Activated CD8-positive, alpha-beta T cell treated with anti-CD3 and anti-CD28 coated beads for 36 hours (primary cell): ENCODE measurements around the gene ELAVL4. TPM values are rescaled to one million over a fixed set of nuclear protein-coding genes. Genes with fewer than 3 reads are reported as not detected.

Source experiments
- ATAC-seq: fragments of 200-7000 bp; cut with Tn5 transposase; one replicate; pipeline ENCODE4 v1.10.0; 2021; ENCODE audit warnings: mild to moderate bottlenecking, moderate library complexity
- CTCF ChIA-PET: fragments of 350-600 bp; sonication (Branson Sonifier 250); formaldehyde crosslinking; loops from one replicate; lab custom pipeline; 2021; ENCODE audit warnings: antibody characterized with exemption; lab: Charles Lee
- POLR2A ChIA-PET: fragments of 350-600 bp; sonication (Branson Sonifier 250); formaldehyde crosslinking; loops from one replicate; lab custom pipeline; 2021; ENCODE audit warnings: antibody characterized with exemption; lab: Charles Lee
- DNase-seq: peaks from one replicate; pipeline ENCODE4 v3.0.0-alpha.2; 2020
- H3K27ac Mint-ChIP-seq: one replicate; pipeline ENCODE4 v1.8.0; 2021; ENCODE audit warnings: mild to moderate bottlenecking, mixed read lengths
- H3K27me3 Mint-ChIP-seq: one replicate; pipeline ENCODE4 v1.8.0; 2021; ENCODE audit warnings: mixed read lengths
- H3K36me3 Mint-ChIP-seq: one replicate; pipeline ENCODE4 v1.8.0; 2021; ENCODE audit warnings: low read depth, mixed read lengths
- H3K4me1 Mint-ChIP-seq: one replicate; pipeline ENCODE4 v1.8.0; 2021; ENCODE audit warnings: low read depth, mixed read lengths
- H3K4me3 Mint-ChIP-seq: one replicate; pipeline ENCODE4 v1.8.0; 2021; ENCODE audit warnings: mild to moderate bottlenecking, moderate library complexity, mixed read lengths
- H3K9me3 Mint-ChIP-seq: one replicate; pipeline ENCODE4 v1.8.0; 2021; ENCODE audit warnings: mixed read lengths
- CTCF ChIP-seq: fragments of 200-600 bp; IDR thresholded peaks from one replicate; pipeline ENCODE4 v1.8.0; 2022; ENCODE audit warnings: antibody characterized with exemption, mild to moderate bottlenecking
- intact Hi-C: fragments of 100-400 bp; cut with micrococcal nuclease; formaldehyde crosslinking; loops from one replicate; pipeline ENCODE4 v1.10.0; 2022
- total RNA-seq, 2 experiments: library from RNA; stranded (reverse); gene quantifications; one replicate each; pipeline ENCODE4 v1.2.3, GENCODE V29; 2021

ELAVL4 gene
- total RNA-seq, 2 experiments from 2014 or later = not detected

GRCh38 chr1:50148142-50148923 is 39.6 kb downstream of the ELAVL4 start:
- CTCF ChIA-PET = no interaction called here
- intact Hi-C loops = no loop called here
- TF ChIP-seq CTCF = no peak
- ATAC-seq (no peak), DNase-seq (no peak)
- POLR2A ChIA-PET = no interaction called here
- no peaks in the 10 kb centered on the region for H3K9me3 Mint-ChIP-seq
- no peaks in the 10 kb centered on the region for H3K4me1 Mint-ChIP-seq
- no peak overlapping the region for H3K4me3 Mint-ChIP-seq
- H3K27ac Mint-ChIP-seq = no peak overlapping the region
- no peaks in the 10 kb centered on the region for H3K36me3 Mint-ChIP-seq
- H3K27me3 Mint-ChIP-seq = peaks cover 2% of the 10 kb centered on the region

- no peaks in the 10 kb centered on the region for H3K27me3 Mint-ChIP-seq
- ATAC-seq (no peak), DNase-seq (no peak)
- H3K9me3 Mint-ChIP-seq = no peaks in the 10 kb centered on the region
- ChIA-PET POLR2A (no interaction called here), CTCF (no interaction called here)
- intact Hi-C loops = no loop called here
- no peak overlapping the region for H3K27ac Mint-ChIP-seq
- H3K4me3 Mint-ChIP-seq = no peak overlapping the region
- no peak for TF ChIP-seq CTCF
- no peaks in the 10 kb centered on the region for H3K36me3 Mint-ChIP-seq
- no peaks in the 10 kb centered on the region for H3K4me1 Mint-ChIP-seq
Observed at GRCh38 chr1:50152236-50152635, 43.5 kb downstream of the ELAVL4 start.

- H3K27ac Mint-ChIP-seq = no peak overlapping the region
- no peaks in the 10 kb centered on the region for H3K27me3 Mint-ChIP-seq
- H3K9me3 Mint-ChIP-seq = no peaks in the 10 kb centered on the region
- no peaks in the 10 kb centered on the region for H3K4me1 Mint-ChIP-seq
- CTCF ChIA-PET = no interaction called here
- TF ChIP-seq CTCF = no peak
- no peak for DNase-seq
- no peak for ATAC-seq
- POLR2A ChIA-PET = no interaction called here
- H3K36me3 Mint-ChIP-seq = no peaks in the 10 kb centered on the region
- intact Hi-C loops = no loop called here
- H3K4me3 Mint-ChIP-seq = no peak overlapping the region
Observed at GRCh38 chr1:50155541-50155940, 46.8 kb downstream of the ELAVL4 start.

GRCh38 chr1:50156241-50157010 is 47.7 kb downstream of the ELAVL4 start:
- no peaks in the 10 kb centered on the region for H3K36me3 Mint-ChIP-seq
- ChIA-PET POLR2A (no interaction called here), CTCF (no interaction called here)
- TF ChIP-seq CTCF = no peak
- no peaks in the 10 kb centered on the region for H3K4me1 Mint-ChIP-seq
- no peak overlapping the region for H3K4me3 Mint-ChIP-seq
- H3K9me3 Mint-ChIP-seq = no peaks in the 10 kb centered on the region
- H3K27ac Mint-ChIP-seq = no peak overlapping the region
- no peak for ATAC-seq
- H3K27me3 Mint-ChIP-seq = no peaks in the 10 kb centered on the region
- intact Hi-C loops = no loop called here
- no peak for DNase-seq

GRCh38 chr1:50157306-50157941 is 48.7 kb downstream of the ELAVL4 start:
- ChIA-PET POLR2A (no interaction called here), CTCF (interaction anchor here (0.7 kb wide), 1 partner anchor 176 kb away, joined by 3 read pairs; no protein-coding TSS in a partner anchor)
- H3K27ac Mint-ChIP-seq = no peak overlapping the region
- ATAC-seq (no peak), DNase-seq (no peak)
- H3K4me1 Mint-ChIP-seq = no peaks in the 10 kb centered on the region
- no peaks in the 10 kb centered on the region for H3K9me3 Mint-ChIP-seq
- no peak for TF ChIP-seq CTCF
- no peak overlapping the region for H3K4me3 Mint-ChIP-seq
- no peaks in the 10 kb centered on the region for H3K36me3 Mint-ChIP-seq
- intact Hi-C loops = no loop called here
- no peaks in the 10 kb centered on the region for H3K27me3 Mint-ChIP-seq
